Right lobe of liver (tissue), 6 donors: ENCODE data around the gene EXD3. TPM values are rescaled to one million over a fixed set of nuclear protein-coding genes. Genes with fewer than 3 reads are reported as not detected.
"Not testable (repeated sequence)": the region's sequence is repeated elsewhere in the genome, so short reads cannot be mapped to it uniquely, and the experiment has no call there.

Experiments
- ATAC-seq, 4 donors: fragments of 200-7000 bp; cut with Tn5 transposase; one replicate each; pipeline ENCODE4 v1.9.1; 2020; ENCODE audit warnings: mild to moderate bottlenecking in 4 of 4, moderate library complexity in 4 of 4
- DNase-seq, 3 donors: peaks; one replicate each; pipeline ENCODE4 v3.0.0-alpha.2; 2020
- H3K27ac ChIP-seq, 3 donors: fragments of 200-600 bp; one replicate each; pipeline ENCODE4 v1.8.0; 2022
- H3K27me3 ChIP-seq, 2 donors: fragments of 200-600 bp; one replicate each; pipeline ENCODE4 v1.8.0; 2022
- H3K36me3 ChIP-seq, 4 donors: fragments of 200-600 bp; sonication (generic) in 1 of 4; one replicate each; pipeline versions ENCODE4 v1.5.1 to v1.8.0; 2017 to 2022; ENCODE audit warnings: control low read depth in 1 of 4
- H3K4me1 ChIP-seq, 4 donors: fragments of 200-600 bp; sonication (generic) in 1 of 4; one replicate each; pipeline versions ENCODE4 v1.5.1 to v1.8.0; 2017 to 2022; ENCODE audit warnings: control low read depth in 1 of 4
- H3K4me3 ChIP-seq, 3 donors: fragments of 200-600 bp; one replicate each; pipeline ENCODE4 v1.8.0; 2022
- H3K9me3 ChIP-seq, 4 donors: fragments of 200-600 bp; sonication (generic) in 1 of 4; one replicate each; pipeline versions ENCODE4 v1.5.1 to v1.8.0; 2017 to 2022; ENCODE audit warnings: control low read depth in 1 of 4
- POLR2A ChIP-seq: fragments of 450-650 bp; IDR thresholded peaks from one replicate; pipeline ENCODE4 v1.6.1; 2017; ENCODE audit warnings: antibody characterized with exemption, mild to moderate bottlenecking
- WGBS: methylation state at CpG from one replicate; pipeline ENCODE4 v1.1.6; 2018; ENCODE audit warnings: low coverage, low lambda C conversion rate; ENCODE audit not compliant: insufficient coverage; ENCODE audit errors: missing lambda C conversion rate; 5-methylcytosine and 5-hydroxymethylcytosine counted together
- intact Hi-C, 2 donors: fragments of 100-400 bp; cut with DNase I; formaldehyde crosslinking; loops; one replicate each; pipeline versions ENCODE4 v1.11.2 to v1.14.1; 2022
- microRNA-seq, 2 donors: library from miRNA; unstranded; fragments of <30 nt; microRNA quantifications; one replicate each; pipeline ENCODE4, GENCODE V29; 2019 to 2020
- total RNA-seq, 6 experiments: library from RNA; depleted of rRNA in 2 of 6; stranded (reverse); fragments of >200 nt in 2 of 6; fragmentation: NEBNext Ultra II Directional in 3 of 6; extraction: Animal tissue kit (Norgen Biotek cat#: 25700) in 3 of 6; gene quantifications; one replicate each; pipeline versions ENCODE4 v1.1.0 to v1.2.4, GENCODE V29; 2016 to 2023
- TF ChIP-seq, protein P1 (sequence below), 4 donors: fragments of 200-600 bp in 3 of 4; fragments of 450-650 bp in 1 of 4; IDR thresholded peaks; one replicate each; pipeline versions ENCODE4 v1.5.1 to v1.8.0; 2016 to 2022; ENCODE audit warnings: antibody characterized with exemption in 4 of 4, mild to moderate bottlenecking in 2 of 4
- donor health status: DM: no; HTN: yes; CAD: no.
- donor health status: DM: no; HTN: no; CAD: no.
- donor health status: DM: no; HTN: no; CAD: no.
- donor health status: DM: no; HTN: yes; CAD: no.
- donor health status: DM: no; HTN: yes; CAD: no.

Gene EXD3
- total RNA-seq, 6 experiments from 2014 or later, result 3.3 to 14.4 (median 10.6) TPM

DNA sequence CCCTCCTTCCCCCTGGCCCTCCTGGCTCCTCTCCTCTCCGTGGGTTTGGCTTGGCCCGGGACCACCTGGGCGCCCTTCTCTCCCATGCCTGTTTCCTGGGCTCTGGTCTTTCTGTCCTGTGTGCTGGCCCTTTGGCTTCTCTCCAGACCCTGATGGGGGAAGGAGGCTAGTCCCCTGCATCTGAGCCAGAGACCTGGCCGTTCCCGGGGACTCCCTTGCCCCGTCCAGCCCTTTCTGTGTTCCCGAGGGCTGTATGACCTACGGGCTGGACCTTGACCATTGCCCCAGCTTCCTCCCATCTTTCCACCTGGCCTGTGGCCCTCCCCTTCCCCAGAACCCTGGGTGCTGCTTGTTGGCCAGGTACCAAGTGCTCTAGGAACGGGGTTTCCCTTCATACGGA lies 159.5 kb downstream of the EXD3 start:
- no peaks in the 10 kb centered on the region for H3K9me3 ChIP-seq
- peak in 3 of 4 donors; percentile 4 to 29 (median 15) for ATAC-seq
- H3K27me3 ChIP-seq, result no peaks in the 10 kb centered on the region
- peak in 1 of 3 donors; percentile 48 for DNase-seq
- peaks cover 0 to 21% (median 2%) of the 10 kb centered on the region in 4 donors for H3K36me3 ChIP-seq
- TF ChIP-seq POLR2A, result no peak
- TF ChIP-seq, protein P1, sequence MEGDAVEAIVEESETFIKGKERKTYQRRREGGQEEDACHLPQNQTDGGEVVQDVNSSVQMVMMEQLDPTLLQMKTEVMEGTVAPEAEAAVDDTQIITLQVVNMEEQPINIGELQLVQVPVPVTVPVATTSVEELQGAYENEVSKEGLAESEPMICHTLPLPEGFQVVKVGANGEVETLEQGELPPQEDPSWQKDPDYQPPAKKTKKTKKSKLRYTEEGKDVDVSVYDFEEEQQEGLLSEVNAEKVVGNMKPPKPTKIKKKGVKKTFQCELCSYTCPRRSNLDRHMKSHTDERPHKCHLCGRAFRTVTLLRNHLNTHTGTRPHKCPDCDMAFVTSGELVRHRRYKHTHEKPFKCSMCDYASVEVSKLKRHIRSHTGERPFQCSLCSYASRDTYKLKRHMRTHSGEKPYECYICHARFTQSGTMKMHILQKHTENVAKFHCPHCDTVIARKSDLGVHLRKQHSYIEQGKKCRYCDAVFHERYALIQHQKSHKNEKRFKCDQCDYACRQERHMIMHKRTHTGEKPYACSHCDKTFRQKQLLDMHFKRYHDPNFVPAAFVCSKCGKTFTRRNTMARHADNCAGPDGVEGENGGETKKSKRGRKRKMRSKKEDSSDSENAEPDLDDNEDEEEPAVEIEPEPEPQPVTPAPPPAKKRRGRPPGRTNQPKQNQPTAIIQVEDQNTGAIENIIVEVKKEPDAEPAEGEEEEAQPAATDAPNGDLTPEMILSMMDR (IDR thresholded peaks at IDR 0.05), result no peak
- peaks cover 0 to 9% (median under 1%) of the 10 kb centered on the region in 4 donors for H3K4me1 ChIP-seq
- 30% methylated on average over 8 of the region's 10 CpGs for WGBS
- intact Hi-C loops, result no loop called here
- no peak overlapping the region for H3K27ac ChIP-seq
- no peak overlapping the region for H3K4me3 ChIP-seq

GRCh38 chr9:137262909-137263285 lies 160.1 kb downstream of the EXD3 start:
- Histone ChIP-seq H3K4me1 (peaks cover 0 to 3% (median 0%) of the 10 kb centered on the region in 4 donors), H3K27me3 (no peaks in the 10 kb centered on the region), H3K9me3 (no peaks in the 10 kb centered on the region), H3K4me3 (no peak overlapping the region), H3K36me3 (peaks cover 0 to 25% (median 2%) of the 10 kb centered on the region in 4 donors), H3K27ac (no peak overlapping the region)
- WGBS, result no CpG with 5 or more reads among the region's 24 CpGs
- ATAC-seq, result peak in 1 of 4 donors; percentile 12
- no peak for TF ChIP-seq POLR2A
- TF ChIP-seq, protein P1 (IDR thresholded peaks at IDR 0.05), result no peak
- DNase-seq, result peak in 1 of 3 donors; percentile 49
- intact Hi-C loops, result no loop called here

DNA sequence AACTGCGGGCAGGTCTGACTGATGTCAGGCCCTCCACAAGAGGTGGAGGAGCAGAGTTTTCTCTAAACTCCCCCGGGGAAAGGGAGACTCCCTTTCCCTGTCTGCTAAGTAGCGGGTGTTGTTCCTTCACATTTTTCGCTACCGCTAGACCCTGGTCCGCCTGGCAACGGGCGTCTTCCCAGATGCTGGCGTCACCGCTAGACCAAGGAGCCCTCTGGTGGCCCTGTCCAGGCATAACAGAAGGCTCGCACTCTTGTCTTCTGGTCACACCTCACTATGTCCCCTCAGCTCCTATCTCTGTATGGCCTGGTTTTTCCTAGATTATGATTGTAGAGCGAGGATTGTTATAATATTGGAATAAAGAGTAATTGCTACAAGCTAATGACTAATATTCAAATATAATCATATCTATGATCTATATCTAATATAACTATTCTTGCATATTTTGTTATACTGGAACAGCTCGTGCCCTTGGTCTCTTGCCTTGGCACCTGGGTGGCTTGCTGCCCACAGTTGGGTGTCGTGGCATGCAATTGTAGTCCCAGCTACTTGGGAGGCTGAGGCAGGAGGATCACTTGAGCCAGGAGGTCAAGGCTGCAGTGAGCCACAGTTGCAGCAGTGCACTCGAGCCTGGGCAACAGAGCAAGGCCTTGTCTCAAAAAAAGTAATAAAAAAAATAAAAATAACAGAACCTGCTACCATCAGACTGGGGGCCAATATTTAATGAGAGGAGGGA lies 160.6 kb downstream of the EXD3 start:
- H3K36me3 ChIP-seq, result peaks cover 0 to 27% (median 2%) of the 10 kb centered on the region in 4 donors
- ATAC-seq, H3K4me1 ChIP-seq, H3K4me3 ChIP-seq, H3K9me3 ChIP-seq, intact Hi-C loops, H3K27ac ChIP-seq, H3K27me3 ChIP-seq: not testable (repeated sequence)
- TF ChIP-seq, protein P1 (IDR thresholded peaks at IDR 0.05), result peak; percentile 33 to 49 (median 44)
- WGBS, result 41% methylated on average over 15 of the region's 15 CpGs
- peak in 2 of 3 donors; percentile 31 to 38 for DNase-seq

Small RNA genes within 50 kb of the gene (microRNA-seq; reads per million reads assigned to microRNA genes)
- 0.64 to 1.2 reads per million in 2 donors for gene MIR7114

Other genes with a start within 250 kb of the EXD3 start
- 10 to 100 TPM; 16.1 to 36.5 (median 27.9) TPM for gene ANAPC2, start 234.6 kb downstream of the EXD3 start, total RNA-seq
- gene SSNA1, start 234.5 kb downstream of the EXD3 start, total RNA-seq, result 10 to 100 TPM; 21.5 to 53.3 (median 25.5) TPM
- 10 to 100 TPM; 12.1 to 28.9 (median 18.1) TPM for gene TPRN, start 222.4 kb downstream of the EXD3 start, total RNA-seq
- gene TMEM203, start 217.5 kb downstream of the EXD3 start, total RNA-seq, result 10 to 100 TPM; 17.7 to 28.0 (median 23.9) TPM
- gene NDOR1, start 217.5 kb downstream of the EXD3 start, total RNA-seq, result 1 to 10 TPM; 4.7 to 9.6 (median 7.4) TPM
- gene RNF208, start 200.9 kb downstream of the EXD3 start, total RNA-seq, result 10 to 100 TPM in 1 of 6 experiments, 1 to 10 TPM in 5; 3.5 to 12.2 (median 4.5) TPM
- gene CYSRT1, start 198.0 kb downstream of the EXD3 start, total RNA-seq, result 1 to 10 TPM in 1 of 6 experiments, under 1 TPM in 4, not detected in 1; 0.20 to 1.2 (median 0.31) TPM
- gene RNF224, start 195.7 kb downstream of the EXD3 start, total RNA-seq, result not detected
- not detected for gene SLC34A3, start 192.3 kb downstream of the EXD3 start, total RNA-seq
- gene TUBB4B, start 181.9 kb downstream of the EXD3 start, total RNA-seq, result 100 to 1,000 TPM in 5 of 6 experiments, 10 to 100 TPM in 1; 88.4 to 274 (median 124) TPM
- not detected for gene STPG3, start 171.9 kb downstream of the EXD3 start, total RNA-seq
- 10 to 100 TPM; 15.6 to 21.6 (median 20.1) TPM for gene NELFB, start 167.8 kb downstream of the EXD3 start, total RNA-seq
- gene TOR4A, start 145.4 kb downstream of the EXD3 start, total RNA-seq, result 1 to 10 TPM; 2.2 to 4.9 (median 3.7) TPM
- gene NRARP, start 120.9 kb downstream of the EXD3 start, total RNA-seq, result 1 to 10 TPM in 3 of 6 experiments, under 1 TPM in 3; 0.57 to 2.3 (median 0.98) TPM
- 1 to 10 TPM; 4.7 to 8.0 (median 5.7) TPM for gene NOXA1, start 231 bp upstream of the EXD3 start, total RNA-seq
- 10 to 100 TPM in 2 of 6 experiments, 1 to 10 TPM in 4; 3.3 to 11.5 (median 7.5) TPM for gene ENTPD8, start 18.2 kb upstream of the EXD3 start, total RNA-seq
- gene NSMF, start 36.2 kb upstream of the EXD3 start, total RNA-seq, result 10 to 100 TPM; 15.6 to 55.4 (median 20.1) TPM
- 10 to 100 TPM in 2 of 6 experiments, 1 to 10 TPM in 4; 3.9 to 15.6 (median 7.4) TPM for gene PNPLA7, start 127.2 kb upstream of the EXD3 start, total RNA-seq
- gene MRPL41, start 128.7 kb upstream of the EXD3 start, total RNA-seq, result 10 to 100 TPM; 43.4 to 97.8 (median 74.0) TPM
- 10 to 100 TPM in 5 of 6 experiments, 1 to 10 TPM in 1; 9.2 to 17.8 (median 11.8) TPM for gene DPH7, start 155.8 kb upstream of the EXD3 start, total RNA-seq
- 10 to 100 TPM in 2 of 6 experiments, 1 to 10 TPM in 4; 8.4 to 11.7 (median 9.0) TPM for gene ZMYND19, start 167.3 kb upstream of the EXD3 start, total RNA-seq
- gene ARRDC1, start 182.5 kb upstream of the EXD3 start, total RNA-seq, result 10 to 100 TPM; 19.1 to 45.0 (median 25.2) TPM
- 10 to 100 TPM; 26.8 to 51.9 (median 36.7) TPM for gene EHMT1, start 195.8 kb upstream of the EXD3 start, total RNA-seq